ENCODE measurements around the gene APOLD1. TPM values are rescaled to one million over a fixed set of nuclear protein-coding genes. Genes with fewer than 3 reads are reported as not detected.
"Not testable (repeated sequence)": the region's sequence is repeated elsewhere in the genome, so short reads cannot be mapped to it uniquely, and the experiment has no call there.

Gene APOLD1
- total RNA-seq, 1 experiment from 2014 or later: 8.0 TPM

GRCh38 chr12:12786351-12786705 is 869 bp downstream of the APOLD1 start:
- DNase-seq (ENCODE audit: low read depth): no peak

DNA sequence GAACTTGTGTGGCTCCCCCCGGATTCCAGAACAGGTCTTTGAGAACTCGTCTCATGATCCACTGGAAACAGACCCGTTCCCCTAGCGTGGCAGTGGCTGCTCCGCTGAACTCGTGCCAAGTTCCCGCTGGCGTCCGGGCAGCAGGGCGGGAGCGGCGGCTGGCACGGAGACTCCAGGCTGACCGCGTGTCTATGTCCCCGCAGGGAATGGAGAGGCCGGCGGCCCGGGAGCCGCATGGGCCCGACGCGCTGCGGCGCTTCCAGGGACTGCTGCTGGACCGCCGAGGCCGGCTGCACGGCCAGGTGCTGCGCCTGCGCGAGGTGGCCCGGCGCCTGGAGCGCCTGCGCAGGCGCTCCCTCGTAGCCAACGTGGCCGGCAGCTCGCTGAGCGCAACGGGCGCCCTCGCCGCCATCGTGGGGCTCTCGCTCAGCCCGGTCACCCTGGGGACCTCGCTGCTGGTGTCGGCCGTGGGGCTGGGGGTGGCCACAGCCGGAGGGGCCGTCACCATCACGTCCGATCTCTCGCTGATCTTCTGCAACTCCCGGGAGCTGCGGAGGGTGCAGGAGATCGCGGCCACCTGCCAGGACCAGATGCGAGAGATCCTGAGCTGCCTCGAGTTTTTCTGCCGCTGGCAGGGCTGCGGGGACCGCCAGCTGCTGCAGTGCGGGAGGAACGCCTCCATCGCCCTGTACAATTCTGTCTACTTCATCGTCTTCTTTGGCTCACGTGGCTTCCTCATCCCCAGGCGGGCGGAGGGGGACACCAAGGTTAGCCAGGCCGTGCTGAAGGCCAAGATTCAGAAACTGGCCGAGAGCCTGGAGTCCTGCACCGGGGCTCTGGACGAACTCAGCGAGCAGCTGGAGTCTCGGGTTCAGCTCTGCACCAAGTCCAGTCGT is 1.5 kb downstream of the APOLD1 start:
- peak; percentile 78 for DNase-seq (ENCODE audit: low read depth)

DNA sequence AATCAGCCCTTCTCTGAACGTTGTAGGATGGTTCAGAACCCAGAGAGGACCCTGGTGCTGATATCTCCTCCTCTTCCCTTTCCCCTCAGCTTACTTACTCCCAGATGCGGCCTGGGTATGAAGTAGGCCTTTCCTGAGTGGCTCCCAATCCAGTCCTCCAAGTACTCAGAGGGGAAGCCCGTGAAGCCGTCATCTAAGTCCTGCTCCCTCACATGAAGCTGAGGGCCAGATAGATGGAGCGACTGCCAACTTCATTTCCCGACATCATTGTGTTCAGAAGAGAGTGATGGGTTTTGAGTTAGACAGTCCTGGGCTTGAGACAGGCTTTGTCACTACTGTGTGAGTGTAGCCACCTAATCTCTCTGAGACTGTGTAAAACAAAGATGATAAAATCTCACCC is 2.7 kb downstream of the APOLD1 start:
- DNase-seq (ENCODE audit: low read depth): no peak

GRCh38 chr12:12788675-12789368 is 3.4 kb downstream of the APOLD1 start:
- DNase-seq (ENCODE audit: low read depth): peak; percentile 77

DNA sequence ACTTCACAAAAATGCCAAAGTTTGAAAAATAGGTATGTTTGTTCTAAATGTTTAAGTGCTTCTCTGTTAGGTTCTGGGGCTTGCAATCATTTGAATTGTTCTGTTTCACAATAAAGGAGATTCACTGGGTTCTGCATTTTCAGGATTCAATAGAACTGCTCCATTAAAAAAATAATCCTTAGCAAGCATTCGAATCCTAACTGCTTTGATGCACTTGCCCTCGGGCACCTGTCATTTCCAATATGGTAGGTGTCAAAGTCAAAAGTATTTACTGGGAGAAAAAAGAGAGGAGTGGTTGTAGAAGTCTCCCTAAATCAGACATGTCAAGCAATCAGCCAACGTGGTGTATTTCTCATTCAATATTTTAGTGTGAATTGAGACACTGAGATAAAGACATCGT is 5.5 kb downstream of the APOLD1 start:
- DNase-seq (ENCODE audit: low read depth): no peak

GRCh38 chr12:12791756-12792369 is 6.4 kb downstream of the APOLD1 start:
- peak; percentile 42 for DNase-seq (ENCODE audit: low read depth)

DNA sequence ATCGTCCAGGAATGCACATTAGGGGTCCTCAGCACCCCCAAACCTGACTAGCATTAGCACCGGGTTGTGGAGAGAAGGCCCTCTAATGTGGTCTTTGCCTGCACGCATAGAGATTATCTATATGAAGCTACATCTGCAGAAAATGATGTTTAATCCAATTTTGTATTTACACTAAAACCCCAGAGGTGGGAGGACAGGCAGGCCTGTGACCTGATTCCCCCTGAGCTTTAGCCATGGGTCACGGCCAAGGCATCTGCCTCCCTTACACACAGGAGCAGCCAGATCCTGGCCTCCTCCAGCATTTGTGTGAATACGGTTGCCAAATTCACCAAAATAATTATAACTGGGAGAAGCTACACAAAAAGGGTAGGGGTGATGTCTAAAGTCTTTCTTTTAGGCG is 7.0 kb downstream of the APOLD1 start:
- DNase-seq (ENCODE audit: low read depth): no peak

DNA sequence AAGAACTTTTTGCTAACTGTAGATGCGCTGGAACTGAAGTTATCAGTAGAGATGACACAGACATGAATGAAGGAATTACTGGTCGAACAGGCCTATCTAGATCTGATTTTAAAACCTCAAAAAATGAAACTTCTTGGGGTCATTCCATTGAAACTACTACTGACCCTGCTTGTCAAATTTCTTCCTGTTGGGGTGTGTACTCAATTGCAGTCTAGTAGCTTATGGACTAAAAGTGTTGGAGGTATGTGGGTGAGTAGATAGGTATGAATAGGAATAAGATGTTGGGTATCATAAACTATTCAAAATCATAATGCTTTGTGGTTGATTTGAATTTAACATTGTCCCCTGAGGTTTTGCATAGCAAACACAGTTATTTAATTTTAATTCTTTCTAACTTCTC is 9.2 kb downstream of the APOLD1 start:
- DNase-seq (ENCODE audit: low read depth): no peak

GRCh38 chr12:12796171-12796570 is 10.7 kb downstream of the APOLD1 start:
- DNase-seq (ENCODE audit: low read depth): no peak

DNA sequence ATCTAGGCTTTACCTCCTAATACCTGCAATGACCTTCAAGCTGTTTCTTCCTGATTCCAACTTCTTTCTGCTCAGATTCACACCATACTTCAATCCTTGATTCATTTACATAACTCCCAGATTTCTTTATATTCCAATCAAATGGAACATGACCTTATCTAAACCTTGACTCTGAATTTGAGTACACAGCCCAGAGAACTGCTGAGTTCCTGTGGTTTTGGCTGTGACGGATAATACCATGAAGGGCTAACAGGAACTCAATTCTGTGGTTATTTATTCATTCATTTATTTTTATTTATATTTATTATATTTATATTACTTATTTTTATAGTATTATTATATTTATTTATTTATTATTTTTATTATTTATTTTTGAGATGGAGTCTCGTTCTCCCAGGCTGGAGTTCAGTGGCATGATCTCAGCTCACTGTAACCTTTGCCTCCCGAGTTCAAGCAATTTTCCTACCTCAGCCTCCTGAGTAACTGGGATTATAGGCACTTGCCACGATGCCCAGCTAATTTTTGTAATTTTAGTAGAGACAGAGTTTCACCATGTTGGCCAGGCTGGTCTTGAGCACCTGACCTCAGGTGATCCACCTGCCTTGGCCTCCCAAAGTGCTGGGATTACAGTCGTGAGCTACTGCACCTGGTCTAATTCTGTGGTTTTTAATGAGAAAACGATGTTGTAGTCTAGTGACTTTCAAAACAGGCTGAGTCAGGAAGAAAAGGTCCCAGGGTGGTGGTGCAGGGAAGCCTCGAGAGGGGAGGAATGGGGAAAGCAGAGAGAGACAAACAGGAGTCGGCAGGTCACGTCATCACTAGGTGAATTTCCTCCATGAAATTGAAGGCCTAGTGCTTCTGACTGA is 11.7 kb downstream of the APOLD1 start:
- DNase-seq (ENCODE audit: low read depth): no peak

GRCh38 chr12:12797794-12798152 is 12.3 kb downstream of the APOLD1 start:
- DNase-seq (ENCODE audit: low read depth): no peak

DNA sequence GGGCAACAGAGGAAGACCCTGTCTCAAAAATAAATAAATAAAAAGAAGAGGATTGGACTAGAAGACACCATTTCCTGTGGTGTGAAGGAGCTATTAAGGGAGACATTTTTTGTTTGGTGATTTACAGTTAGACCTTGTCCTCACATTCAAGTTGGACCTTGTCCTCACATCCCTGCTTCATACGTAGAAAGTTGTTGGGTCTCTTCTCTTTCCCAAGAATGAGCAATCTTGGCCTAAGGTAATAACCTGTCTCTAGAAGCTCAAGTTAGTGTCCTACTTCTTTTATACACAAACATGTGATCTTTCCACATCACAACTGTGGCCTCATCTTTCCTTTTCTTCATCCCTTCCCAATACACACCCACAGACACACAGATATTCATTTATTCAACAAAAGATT is 13.0 kb downstream of the APOLD1 start:
- DNase-seq (ENCODE audit: low read depth): no peak

- no peak for DNase-seq (ENCODE audit: low read depth)
These were observed 13.9 kb downstream of the APOLD1 start for GRCh38 chr12:12799163-12799920.

GRCh38 chr12:12800406-12801180 is 15.1 kb downstream of the APOLD1 start:
- DNase-seq (ENCODE audit: low read depth): no peak

GRCh38 chr12:12801656-12802055 is 16.2 kb downstream of the APOLD1 start:
- DNase-seq (ENCODE audit: low read depth): not testable (repeated sequence)

GRCh38 chr12:12803186-12803585 is 17.7 kb downstream of the APOLD1 start:
- peak; percentile 87 for DNase-seq (ENCODE audit: low read depth)

- DNase-seq (ENCODE audit: low read depth): no peak
These were observed 18.6 kb downstream of the APOLD1 start for GRCh38 chr12:12804011-12804410.

DNA sequence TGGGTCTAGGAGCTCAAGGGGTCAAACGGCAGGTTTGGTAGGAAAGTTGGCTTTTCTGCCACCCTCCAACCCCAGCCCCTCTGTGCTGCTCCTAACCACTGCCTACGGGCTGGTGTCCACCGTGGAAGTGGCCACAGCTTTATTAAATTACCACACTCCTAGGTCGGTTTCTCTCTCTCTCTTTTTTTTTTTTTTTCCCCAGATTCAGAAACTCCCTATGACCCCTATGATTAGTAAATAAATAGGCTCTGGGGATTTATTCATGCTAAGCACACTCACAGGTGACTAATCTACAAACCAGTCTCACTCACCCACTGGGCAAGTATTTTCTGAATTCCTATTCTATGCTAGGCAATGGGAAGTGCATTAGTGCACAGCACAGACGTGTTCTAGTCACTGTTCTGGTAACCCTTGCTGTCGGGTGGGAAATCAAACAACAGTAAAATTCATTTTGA is 19.0 kb downstream of the APOLD1 start:
- DNase-seq (ENCODE audit: low read depth): peak; percentile 88

- DNase-seq (ENCODE audit: low read depth): no peak
These were observed 21.5 kb downstream of the APOLD1 start for GRCh38 chr12:12806784-12807516.
